Stimulated activated CD4-positive, alpha-beta T cell treated with anti-CD3 and anti-CD28 coated beads, Interleukin-1b, Interleukin-23, amount 100 ng/mL, for 24 hours (primary cell): ENCODE data around the gene TMEM184B.

Experiments
- DNase-seq, 4 experiments: peaks; one replicate each; pipeline ENCODE4 v3.0.0-alpha.2; 2020; ENCODE audit warnings: low read depth in 4 of 4, low spot score in 1 of 4

The TMEM184B gene

DNA sequence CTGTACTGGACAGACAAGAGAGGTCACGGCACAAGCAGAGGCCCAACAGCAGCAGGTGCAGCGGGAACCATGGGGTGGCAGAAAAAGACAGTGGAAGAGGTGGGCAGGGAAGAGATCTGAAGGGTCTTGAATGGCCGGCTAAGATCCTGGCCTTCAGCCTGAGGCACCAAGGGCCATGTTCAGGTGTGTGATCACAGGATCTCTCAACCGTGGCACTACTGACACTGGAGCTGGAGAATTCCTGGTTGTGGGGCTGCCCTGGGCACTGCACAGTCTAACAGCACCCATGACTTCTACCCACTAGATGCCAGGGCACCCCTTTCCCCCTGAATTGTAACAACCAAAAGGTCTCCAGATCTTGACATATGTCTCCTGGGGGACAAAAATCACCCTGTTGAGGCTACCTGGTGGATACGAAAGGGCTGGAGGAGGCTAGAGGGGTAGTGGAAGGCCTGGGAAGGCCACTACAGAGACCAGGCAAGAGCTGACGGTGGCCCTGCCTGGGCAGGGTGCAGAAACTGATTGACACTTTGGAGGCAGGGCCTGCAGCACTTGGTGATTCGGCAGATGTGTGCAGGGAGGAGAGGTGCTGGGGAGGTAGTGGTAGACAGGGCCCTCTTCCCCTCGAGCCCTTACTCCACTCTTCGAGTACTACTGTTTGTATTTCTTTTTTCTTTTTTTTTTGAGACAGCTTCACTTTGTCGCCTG is 36.1 kb upstream of the TMEM184B start:
- DNase-seq = no peak

DNA sequence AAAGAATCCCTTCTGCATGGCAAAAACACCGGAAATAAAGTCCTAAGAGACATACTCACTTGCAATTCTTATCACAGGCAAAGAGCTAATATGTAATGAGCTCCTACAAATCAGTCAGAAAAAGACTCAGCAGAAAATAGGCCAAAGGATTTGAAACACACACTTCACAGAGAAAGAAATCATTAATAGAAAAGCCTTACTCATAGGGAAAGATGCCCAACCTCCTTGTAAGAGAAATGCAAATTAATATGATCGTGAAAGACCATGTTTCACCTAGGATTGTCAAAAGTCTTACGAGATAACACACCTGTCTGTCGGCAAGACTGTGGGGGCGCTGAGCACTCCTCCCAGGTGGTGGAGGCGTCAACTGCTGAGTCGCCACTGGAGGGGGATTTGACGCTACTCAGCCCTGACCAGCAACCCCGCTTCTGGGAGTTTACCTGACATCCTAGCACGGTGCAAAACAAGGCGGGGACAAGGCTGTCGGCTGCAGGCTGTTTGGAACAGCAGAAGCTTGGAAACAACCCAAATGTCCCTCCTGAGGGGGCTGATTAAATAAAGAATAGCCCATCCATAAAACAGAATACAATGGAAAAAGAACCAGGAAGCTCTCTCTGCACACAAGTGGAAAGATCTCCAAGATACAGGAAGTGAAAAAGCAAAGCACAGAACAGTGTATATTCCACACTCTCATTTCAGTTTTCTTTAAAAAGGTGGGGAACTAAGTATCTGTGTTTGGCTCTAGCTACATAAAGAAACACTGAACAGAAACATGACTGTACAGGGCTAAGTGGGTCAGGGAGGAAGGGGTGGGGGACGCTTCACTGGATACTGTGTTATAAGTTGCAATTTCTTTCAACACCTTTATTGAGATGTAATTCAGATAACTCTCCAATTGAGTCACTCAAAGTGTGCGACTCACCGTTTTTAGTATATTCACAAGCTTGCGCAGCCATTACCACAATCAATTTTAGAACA is 33.0 kb upstream of the TMEM184B start:
- no peak for DNase-seq

DNA sequence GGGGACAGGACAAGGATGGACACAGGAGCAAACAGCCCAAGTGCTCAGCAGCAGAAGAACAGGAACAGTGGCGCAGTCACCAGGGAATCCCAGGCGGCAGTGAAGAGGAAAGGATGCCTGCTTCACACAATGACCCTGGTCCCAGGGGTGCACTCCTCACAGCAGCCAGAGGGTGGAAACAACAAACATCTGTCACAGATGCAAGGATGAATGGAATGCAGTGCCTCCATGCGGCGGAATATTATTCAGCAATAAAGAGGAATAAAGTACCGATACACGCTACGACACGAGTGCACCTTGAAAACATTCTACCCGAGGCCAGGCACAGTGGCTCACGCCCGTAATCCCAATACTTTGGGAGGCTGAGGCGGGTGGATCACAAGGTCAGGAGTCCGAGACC is 31.7 kb upstream of the TMEM184B start:
- no peak for DNase-seq

DNA sequence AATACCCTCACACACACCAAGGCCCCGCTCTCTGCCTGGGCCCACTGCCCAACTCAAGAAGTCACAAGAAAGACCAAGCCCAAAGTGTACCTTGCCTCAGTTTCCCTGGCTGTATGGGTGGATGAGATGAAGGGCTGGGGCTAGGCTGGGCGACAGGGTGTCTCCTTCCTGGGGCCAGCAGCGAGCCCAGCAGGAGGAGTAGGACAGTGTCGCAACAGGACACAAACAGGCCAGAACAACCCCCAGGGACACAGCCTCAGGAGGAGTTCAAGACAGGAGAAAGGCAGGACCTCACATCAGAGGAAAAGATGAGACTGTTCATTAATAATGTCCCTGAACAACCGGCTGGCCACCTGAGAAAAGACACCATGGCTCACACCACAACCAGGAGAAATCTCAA is 31.2 kb upstream of the TMEM184B start:
- no peak for DNase-seq

DNA sequence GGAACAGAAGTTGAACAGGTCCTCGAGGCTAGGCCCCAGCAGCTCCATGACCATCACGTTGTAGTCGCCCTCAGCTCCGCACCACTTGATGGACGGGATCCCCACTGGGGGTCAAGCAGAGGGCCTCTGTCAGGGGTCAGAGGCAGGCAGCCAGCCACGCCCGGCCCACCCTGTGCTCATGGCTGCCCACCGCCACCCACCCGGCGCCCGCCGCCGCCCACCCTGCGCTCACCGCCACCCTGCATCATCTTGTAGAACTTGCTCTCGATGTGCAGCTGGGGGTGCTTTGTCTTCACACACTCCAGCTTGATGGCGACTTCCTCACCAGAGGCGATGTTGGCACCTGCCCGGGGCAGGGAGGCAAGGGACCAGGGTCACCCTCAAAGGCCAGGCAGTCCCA is 30.1 kb upstream of the TMEM184B start:
- no peak for DNase-seq

DNA sequence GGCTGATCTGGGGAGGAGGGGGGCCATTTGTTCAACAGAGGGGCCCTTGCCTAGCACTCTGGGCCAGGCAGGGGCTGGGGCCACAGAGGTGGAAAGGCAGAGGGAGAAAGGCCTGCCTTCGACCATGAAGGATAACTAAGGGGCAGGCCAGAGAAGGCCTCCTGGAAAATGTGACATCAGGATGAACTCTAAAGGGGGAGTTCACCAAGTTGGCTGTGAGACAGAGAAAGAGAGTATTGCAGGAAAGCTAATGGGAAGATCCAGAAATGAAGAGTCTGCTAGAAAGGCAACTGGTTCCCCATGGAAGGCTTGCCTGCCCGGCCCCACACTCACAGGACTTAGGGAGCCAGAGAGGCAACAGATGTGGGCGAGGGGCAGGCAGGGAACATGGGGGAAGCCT is 28.1 kb upstream of the TMEM184B start:
- DNase-seq = no peak

DNA sequence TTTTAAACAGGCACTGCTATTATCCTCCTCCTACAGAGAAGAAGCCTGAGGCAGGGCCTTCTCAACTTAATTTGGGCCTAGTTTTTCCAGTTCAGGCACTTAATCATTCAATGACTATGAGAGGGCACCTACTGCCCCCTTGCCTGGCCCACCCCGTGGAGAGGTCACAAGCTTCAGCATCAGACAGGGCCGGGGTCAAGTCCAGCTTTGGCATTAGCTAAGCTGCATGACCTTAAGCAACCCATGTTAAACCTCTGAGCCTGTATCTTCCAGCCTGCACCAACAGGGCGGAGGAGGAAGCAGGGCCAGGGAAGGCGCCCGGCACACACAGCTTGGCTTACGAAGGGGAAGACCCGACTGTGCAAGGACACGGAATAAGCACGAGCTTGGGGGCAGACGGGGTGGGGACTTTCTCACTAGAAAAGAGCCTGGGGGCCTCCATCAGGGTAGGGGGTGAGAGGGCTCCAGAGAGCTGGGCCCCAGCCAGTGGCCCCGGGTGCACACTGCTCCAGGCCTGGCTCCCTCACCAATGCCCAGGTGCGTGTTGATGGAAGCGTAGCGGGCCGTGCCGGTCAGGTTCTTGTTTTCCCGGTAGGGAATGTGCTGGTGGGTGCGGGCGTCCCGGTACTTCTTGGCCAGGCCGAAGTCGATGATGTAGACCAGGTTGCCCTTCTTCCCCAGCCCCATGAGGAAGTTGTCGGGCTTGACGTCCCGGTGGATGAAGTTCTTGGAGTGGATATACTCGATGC is 27.6 kb upstream of the TMEM184B start:
- DNase-seq = no peak

DNA sequence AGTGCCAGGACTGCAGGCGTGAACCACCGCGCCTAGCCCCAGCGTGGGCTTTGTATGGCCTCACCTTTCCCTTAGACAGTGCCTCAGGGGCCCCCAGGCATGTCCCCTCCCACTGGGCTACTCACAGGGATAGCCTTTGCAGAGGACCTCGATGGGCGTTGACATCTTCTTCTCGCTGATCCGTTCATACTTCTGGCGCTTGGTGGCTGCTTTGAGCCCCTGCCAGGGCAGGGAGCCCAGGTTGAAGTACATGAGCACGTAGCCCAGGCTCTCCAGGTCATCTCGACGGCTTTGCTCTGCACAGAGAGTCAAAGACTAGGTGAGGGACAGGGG is 26.9 kb upstream of the TMEM184B start:
- DNase-seq = no peak

DNA sequence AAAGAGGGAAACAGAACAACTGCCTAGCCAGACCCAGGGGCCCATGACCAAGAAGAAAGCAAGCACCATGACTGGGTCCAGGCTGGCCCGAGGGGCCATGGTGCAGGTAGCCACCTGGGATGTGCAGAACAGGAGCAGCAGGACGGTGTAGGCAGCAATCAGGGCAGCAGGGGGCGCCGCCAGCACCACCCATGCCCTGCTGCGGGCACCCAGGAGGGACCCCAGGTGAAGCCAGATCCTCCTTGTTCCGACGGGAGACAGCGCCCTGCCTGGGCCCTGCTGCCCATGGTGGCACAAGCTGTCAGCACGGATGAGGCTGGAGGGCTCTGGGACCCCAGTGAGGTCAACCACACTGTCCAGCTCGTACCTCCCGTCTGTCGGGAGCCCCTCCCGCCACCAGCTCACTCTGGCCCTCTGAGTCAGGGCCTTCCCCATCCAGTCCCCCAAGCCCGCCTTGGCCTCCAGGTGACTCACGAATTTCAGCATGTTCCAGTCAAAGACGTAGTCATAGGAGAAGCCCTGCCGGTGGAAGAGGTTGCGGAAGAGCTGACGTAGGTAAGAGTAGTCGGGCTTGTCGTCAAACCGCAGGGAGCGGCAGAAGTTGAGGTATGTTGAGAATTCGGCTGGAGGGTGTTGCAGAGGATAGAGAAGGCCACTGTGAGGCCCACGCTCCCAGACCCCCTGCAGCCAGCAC is 25.6 kb upstream of the TMEM184B start:
- peak in 1 of 4 experiments; percentile 32 for DNase-seq

DNA sequence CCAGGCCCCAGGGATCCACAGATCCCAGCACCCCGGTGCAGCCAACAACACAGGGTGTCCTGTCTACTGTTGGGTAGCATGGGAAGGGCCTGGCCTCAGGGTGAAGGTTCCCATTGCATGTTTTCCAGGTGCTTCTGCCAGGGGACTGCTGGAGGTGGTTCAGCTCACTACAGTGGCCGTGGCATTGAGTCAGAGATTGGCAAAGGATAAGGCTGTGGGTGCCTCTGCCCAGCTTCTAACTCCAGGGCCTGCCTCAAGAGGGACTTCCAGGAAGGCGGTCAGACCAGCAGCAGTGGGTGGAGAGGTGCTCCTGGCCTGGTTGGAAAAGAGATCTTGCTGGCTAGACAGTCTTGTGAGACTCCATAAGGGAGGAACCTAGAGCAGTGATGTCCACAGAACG is 23.6 kb upstream of the TMEM184B start:
- no peak for DNase-seq

DNA sequence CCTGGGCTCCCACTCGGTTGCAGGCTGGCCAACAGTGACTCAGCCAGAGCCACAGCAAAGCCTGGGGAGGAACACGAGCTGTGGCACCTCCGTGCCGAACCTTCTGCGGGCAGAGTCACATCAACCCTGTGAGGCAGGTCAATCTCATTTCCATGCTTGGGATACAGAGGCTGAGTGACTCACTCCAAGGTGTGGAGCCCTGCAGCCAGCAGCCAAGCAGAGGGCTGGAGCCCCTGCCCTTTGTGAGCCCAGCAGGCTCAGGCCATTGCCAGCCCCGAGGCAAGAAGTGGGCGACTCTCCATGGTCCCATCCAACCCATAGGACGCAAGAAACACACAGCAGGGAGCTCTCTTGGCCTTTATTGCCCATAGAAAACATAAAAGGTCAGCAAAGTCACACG is 23.1 kb upstream of the TMEM184B start:
- DNase-seq = no peak

DNA sequence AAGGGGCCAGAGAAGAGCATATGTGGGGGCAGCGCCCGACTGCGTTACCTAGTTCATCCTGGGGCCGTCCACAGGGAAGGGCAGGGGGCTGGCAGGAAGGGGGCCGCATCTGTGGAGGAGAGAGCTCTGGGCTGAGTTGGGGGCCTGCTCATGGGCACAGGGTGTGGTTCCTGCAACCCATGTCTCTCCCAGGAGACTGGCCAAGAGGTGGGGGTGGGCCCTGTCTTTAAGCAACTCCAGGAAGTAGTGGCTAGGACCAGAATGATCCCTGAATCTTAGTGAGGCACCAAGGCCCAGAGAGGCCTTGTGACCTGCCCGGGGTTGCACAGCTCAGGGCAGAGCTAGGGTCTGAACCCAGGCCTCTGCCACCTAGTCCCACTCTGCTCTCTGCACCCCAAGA is 22.5 kb upstream of the TMEM184B start:
- no peak for DNase-seq

DNA sequence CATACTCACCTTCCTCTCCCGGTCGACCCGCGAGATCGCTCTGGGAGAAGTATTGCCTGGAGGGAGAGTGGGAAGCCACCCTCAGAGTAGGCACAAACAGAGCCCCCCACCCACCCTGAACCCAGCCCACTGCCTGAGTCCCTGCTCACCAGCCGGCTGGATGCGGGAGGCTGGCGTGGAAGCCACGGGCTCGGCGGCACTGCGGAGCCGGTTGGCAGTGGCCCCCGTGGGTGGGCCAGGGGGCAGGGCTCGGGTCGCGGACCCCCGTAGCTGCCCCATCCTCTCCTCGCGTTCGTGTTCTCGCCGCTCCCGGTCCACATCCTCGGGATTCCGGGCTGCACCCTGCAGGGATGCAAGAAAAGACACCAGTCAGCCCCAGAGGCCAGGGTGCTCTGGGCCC is 21.4 kb upstream of the TMEM184B start:
- DNase-seq = no peak

DNA sequence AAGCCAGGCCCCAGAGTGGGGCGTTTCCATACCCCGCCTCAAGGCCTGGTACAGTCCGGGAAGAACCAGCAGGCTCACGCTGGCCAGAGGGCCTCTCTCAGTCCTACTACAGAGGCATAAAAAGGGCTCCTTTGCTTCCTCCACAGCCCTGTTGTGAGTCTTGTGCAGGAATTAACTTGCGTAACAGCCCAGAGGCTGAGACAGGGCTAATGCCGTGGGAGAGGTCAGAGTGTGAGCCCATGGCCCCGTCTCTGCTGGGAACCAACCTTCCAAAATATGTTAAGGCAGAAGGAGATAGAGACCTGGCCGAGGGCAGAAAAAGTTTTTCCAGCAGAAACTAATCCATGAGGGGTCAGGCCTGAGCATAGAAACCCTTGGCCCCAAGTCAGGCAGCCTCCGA is 19.9 kb upstream of the TMEM184B start:
- DNase-seq = no peak

DNA sequence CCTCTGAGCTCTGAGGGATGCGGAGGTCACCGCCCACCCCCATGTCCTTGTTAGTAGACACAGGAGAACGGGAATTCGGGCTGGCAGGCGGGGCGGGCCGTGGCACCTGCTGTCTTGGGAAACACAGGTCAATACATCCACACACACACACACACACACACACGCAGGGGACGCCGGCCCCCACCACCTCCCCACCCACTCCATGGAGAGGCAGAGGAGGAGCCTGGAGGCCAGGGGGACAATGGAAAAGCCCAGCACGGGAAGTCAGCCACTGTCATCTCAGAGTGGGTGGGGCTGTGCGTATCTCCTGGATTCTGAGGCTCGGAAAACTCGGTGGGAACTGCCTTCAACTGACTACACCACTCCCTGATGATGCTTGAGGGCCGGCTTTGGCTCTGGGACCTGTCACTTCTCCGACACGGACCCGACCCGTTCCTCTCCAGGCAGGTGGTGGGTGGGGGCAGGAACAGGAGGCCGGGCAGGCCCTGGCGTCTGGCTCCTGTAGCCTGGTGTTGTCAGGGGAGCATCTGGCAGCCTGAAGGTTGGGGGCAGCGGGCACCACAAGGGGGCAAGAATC is 18.5 kb upstream of the TMEM184B start:
- no peak for DNase-seq

DNA sequence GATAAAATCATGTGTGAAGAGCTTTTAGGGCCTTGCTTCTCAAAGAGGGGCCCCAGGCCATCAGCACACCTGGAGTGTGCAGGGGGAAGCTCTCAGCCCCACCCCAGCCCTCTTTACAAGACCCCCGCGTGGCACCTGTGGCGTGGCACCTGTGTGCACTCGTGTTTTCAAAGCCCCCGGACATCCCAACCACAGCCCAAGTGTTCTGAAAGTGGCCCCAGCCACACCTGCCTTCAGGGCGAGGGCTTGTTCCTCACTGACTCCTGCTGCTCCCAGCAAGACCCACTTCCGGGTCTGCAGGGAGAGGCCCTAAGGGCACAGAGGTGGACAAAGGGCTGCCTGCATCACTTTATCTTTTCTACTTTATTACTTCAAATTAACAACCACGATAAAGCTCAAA is 17.5 kb upstream of the TMEM184B start:
- no peak for DNase-seq

DNA sequence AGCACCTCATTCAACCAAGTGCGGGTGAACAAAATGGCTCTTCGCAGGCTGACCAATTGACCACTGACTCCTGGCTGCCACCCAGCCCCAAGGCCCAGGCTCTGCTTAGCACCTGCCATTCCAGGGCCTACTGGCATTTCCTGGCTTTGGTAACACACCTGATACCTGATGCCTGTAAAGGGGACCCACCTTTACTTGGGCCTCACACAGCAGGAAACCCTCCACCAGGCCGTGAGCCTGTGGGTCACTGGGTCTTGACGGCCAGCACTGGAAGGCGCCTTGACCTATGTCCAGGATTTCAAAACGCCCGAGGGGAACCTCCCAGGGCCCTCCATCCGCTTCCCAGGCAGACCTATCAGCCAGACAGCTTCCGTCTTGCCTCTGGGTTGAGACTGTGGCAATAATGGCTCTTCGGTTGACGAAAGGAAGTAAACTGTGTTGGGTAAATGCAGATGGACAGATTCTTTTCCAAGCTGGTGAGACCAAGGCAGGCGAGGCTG is 16.8 kb upstream of the TMEM184B start:
- no peak for DNase-seq

DNA sequence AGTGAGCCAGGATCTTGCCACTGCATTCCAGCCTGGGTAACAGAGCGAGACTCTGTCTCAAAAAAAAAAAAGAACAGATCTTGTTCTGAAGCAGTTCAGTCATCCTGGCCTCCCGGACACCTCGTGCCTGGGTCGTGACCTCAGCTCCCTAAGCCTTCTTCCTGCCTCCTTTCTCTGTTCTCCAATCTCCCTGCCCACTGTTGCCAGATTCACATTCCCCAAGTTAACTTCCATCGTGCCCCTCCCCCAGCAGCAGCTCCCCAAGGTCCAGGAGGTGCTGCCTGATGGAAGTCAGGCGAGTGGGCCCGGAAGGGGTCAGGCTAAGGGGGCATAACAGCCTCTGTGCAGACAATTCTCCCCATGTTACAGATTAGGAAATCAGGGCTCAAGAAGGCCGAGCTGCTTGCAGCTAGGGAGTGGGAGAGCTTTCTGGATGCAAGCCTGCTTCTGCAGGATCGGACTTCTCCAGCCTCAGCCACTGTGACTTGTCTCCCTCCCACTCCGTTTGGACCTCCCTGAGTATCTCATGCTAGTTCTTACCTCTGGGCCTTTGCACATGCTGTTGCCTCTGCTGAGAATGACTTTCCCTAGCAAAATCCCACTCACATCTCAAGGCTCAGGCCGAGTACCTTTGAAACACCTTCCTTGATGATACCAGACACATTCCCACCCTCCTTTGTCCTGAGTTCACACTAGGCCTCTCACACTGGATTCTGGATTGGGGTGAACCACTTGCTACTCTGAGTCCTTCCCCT is 14.3 kb upstream of the TMEM184B start:
- DNase-seq = no peak

DNA sequence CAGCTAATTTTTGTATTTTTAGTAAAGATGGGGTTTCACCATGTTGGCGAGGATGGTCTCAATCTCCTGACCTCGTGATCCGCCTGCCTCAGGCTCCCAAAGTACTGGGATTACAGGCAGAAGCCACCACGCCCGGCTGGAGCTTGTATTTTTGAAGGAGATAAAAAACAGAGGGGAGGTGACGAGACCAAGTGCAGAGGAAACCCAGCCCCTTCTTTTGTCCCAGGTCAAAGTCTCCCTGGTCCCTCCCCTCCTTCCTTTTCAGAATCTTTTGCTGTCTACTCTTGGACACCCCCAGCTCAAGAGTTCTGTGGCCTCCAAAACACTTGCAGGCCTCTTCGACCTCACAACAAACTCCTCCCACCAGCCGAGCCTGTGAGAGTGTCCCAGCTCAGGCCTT is 12.2 kb upstream of the TMEM184B start:
- no peak for DNase-seq

DNA sequence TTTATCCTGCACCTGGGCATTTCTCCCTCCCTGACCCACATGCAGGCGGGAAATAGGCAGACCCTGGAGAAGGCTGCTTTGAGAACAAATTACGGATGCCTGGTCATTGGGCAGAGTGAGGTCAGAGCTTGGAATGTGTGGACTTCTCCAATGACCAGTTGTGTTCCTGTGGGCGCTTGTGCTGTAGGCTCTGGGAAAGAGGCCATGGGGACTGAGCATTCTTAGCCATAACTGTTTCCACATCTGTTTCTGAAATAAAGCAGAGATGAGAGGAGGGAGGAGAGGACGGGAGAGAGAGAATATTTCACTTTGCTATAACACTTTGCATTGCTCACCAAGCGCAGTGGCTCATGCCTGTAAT is 11.2 kb upstream of the TMEM184B start:
- DNase-seq = no peak
